ENCODE data around the gene FARP1.

The FARP1 gene

GRCh38 chr13:98305670-98306069, 162.8 kb downstream of the FARP1 start:
- no peak for DNase-seq

- DNase-seq = no peak
Measured at GRCh38 chr13:98307463-98308085, 164.7 kb downstream of the FARP1 start.

GRCh38 chr13:98308086-98308911, 165.4 kb downstream of the FARP1 start:
- DNase-seq = no peak

DNA sequence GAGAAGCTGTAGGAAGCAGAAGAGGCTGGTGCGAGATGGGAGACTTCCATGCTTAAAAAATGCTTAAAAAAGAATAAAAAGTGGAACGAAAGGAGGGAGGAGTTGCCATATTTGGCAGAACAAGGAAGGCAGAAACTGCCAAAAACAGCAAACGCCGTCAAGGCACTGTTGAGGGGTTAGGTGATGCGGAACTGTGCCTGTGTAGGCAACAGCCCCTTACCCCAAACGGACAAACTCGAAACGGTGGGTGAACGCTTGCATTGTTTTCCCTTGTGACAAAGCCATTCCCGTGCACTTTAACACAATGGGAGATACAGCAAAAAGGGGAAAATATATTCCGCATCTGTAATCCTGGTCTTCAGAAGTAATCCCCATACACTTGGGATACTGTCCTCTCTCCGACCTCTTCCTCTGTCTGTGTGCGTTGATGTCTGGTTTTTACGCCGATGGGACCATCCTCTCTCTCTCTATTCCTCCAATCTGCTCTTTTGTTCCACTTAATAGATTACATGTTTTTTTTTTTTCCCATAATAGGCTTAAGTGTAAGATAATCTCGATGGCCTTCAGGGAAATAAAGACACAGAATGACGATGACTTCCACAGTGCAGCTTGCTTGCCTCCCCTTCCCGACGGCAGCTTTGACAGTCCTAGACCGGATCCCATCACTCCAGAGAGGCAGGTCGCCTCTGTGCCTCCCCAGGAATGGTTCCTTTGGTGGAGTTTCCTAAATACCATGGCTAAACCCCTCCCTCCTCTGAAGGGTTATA, 166.9 kb downstream of the FARP1 start:
- no peak for DNase-seq

GRCh38 chr13:98310485-98311199, 167.7 kb downstream of the FARP1 start:
- no peak for DNase-seq

DNA sequence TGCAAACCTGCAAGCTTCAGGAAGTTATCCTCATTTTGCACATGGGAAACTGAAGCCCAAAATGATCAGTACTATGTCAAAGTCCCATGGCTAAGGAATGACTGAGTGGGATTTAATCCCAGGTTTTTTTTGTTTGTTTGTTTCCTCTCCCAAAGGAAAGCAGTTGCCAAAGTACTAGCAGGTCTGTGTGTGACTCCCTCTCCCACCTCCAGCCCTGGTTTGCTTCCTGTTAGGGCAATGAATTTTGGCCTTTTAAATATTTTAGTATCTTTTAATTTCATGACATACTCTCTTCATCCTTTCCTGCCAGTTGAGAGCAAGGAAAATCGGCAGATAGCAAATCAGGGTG, 168.3 kb downstream of the FARP1 start:
- no peak for DNase-seq

GRCh38 chr13:98312606-98313005, 169.7 kb downstream of the FARP1 start:
- no peak for DNase-seq

GRCh38 chr13:98313023-98313921, 170.4 kb downstream of the FARP1 start:
- DNase-seq = no peak

DNA sequence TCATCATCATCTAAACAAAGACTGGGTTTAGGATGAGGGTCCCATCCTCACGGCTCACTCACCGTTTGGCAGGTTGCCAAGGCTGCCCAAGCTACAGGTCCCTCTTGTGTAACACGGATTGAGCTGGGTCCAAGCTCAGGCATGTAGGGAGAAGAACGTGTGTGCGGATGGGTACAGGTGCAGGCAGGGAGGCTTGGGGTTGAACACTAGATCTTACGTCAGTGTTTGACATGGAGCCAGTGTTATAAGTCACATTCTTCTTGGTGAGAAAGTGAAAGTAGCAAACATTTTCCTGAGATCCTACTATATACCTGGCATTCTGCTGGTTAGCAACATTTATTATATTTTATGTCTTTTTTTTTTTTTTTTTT, 171.0 kb downstream of the FARP1 start:
- no peak for DNase-seq

- peak in 28 of 58 donors; percentile 6 to 80 (median 30) for DNase-seq
Measured at GRCh38 chr13:98315466-98315865, 172.6 kb downstream of the FARP1 start.

- DNase-seq = no peak
Measured at GRCh38 chr13:98315902-98316301, 173.0 kb downstream of the FARP1 start.

GRCh38 chr13:98317573-98318171, 174.8 kb downstream of the FARP1 start:
- no peak for DNase-seq

- no peak for DNase-seq
Measured at GRCh38 chr13:98318263-98318878, 175.5 kb downstream of the FARP1 start.

DNA sequence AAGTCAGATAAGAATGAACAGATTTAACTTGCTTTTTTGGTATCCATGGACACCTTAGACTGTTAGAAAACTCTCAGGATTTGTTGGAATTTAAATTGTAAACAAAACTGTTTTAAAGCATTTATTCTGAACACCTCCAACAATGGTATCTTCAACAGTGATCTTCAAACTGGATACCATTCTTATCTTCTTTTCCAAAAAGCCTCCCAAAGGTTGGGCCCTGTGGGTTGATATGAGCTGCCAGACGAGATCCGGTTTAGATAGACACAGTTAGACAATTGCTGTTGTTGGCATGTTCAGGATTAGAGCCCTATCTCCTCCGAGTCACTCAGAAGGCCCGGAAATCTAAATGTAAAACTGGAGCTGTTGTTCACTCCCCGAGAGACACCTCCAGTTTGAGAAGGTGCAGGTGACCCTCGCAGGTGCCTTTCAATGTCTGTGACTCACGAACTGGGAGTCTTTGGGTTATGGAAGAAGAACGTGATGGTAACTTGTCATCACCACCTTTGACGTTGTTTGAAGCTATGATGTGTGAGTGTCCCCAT, 177.7 kb downstream of the FARP1 start:
- DNase-seq = no peak

DNA sequence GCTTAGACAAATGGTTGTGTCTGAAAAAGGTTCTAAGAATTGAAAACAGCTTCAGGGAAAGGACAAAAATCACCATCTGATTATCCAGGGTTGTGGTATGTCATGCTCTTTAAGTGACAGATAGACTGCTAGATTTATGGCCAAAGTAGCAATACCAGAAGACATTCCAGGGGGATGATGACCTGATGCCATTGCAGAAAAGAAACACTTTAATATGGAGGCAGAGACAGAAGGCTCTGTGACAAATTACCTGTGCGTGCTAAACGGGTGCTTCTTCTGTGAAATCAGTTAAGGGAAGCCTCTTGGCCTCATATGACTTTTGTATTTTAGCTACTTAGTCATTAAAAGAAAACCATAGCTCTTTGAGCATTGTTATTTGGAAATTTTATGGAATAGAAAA, 178.5 kb downstream of the FARP1 start:
- DNase-seq = no peak

DNA sequence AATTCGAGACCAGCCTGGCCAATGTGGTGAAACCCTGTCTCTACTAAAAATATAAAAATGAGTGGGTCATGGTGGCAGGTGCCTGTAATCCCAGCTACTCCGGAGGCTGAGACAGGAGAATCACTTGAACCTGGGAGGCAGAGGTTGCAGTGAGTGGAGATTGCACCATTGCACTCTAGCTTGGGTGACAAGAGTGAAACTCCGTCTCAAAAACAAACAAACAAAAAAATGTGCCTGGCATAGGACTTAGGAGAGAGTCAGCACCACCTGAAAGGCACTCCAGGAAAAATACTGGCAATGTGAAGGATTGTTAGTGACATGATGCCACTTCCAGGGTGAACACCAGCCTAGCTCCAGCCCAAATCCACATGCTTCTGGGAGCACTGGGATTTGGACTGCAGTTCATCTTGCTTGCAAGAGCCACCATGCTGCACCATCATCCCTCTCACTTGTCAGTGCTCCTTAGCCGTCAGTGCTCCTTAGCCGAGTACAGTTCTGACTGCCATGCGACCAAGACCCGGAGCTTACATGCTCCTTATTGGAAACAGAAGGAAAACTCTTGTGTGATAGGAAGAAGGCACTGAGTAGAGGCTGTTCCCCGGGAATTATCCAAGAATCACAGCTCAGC, 179.3 kb downstream of the FARP1 start:
- DNase-seq = no peak

- no peak for DNase-seq
Measured at GRCh38 chr13:98324105-98324504, 181.2 kb downstream of the FARP1 start.

- no peak for DNase-seq
Measured at GRCh38 chr13:98325724-98326123, 182.8 kb downstream of the FARP1 start.

- no peak for DNase-seq
Measured at GRCh38 chr13:98326291-98326690, 183.4 kb downstream of the FARP1 start.

Measured in anterior cingulate cortex (tissue), 58 donors.